ENCODE measurements around the gene NRP2. TPM values are rescaled to one million over a fixed set of nuclear protein-coding genes. Genes with fewer than 3 reads are reported as not detected.

The NRP2 gene
- total RNA-seq, 1 experiment from 2014 or later: 1.2 TPM

DNA sequence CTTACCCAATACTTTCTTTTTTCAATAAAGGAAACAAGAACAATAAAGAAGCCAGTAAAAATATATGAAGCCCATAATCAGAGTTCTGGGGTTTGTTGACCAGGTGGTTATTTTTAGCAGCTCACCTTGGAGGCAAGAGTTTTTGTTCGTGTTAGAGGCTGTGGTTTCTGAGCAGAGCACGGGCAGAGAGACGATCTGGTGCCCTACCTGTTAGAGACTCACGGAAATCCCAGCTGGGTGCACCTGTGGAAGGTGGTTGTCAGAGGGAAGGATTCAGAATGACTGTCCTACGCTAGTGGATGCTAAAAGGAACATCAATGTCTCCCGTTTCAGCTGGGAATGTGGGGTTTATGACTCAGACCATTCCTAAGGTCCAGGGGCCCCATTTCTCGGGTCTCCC, 87.6 kb downstream of the NRP2 start (continued):
- TF ChIP-seq EZH2phosphoT487 (IDR thresholded peaks at IDR 0.05; ENCODE audit: borderline replicate concordance) (no peak), POLR2A (IDR thresholded peaks at IDR 0.05; ENCODE audit: borderline replicate concordance, extremely low read depth, insufficient read depth, insufficient read length) (no peak), SIN3A (IDR thresholded peaks at IDR 0.05; ENCODE audit: low read depth) (no peak), ELF1 (IDR thresholded peaks at IDR 0.05; ENCODE audit: borderline replicate concordance, low read depth) (no peak)
- TF ChIP-seq, protein P1, sequence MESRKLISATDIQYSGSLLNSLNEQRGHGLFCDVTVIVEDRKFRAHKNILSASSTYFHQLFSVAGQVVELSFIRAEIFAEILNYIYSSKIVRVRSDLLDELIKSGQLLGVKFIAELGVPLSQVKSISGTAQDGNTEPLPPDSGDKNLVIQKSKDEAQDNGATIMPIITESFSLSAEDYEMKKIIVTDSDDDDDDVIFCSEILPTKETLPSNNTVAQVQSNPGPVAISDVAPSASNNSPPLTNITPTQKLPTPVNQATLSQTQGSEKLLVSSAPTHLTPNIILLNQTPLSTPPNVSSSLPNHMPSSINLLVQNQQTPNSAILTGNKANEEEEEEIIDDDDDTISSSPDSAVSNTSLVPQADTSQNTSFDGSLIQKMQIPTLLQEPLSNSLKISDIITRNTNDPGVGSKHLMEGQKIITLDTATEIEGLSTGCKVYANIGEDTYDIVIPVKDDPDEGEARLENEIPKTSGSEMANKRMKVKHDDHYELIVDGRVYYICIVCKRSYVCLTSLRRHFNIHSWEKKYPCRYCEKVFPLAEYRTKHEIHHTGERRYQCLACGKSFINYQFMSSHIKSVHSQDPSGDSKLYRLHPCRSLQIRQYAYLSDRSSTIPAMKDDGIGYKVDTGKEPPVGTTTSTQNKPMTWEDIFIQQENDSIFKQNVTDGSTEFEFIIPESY (IDR thresholded peaks at IDR 0.05; ENCODE audit: extremely low read depth, insufficient replicate concordance, low read length): no peak
- TF ChIP-seq, protein P2, sequence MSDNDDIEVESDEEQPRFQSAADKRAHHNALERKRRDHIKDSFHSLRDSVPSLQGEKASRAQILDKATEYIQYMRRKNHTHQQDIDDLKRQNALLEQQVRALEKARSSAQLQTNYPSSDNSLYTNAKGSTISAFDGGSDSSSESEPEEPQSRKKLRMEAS (IDR thresholded peaks at IDR 0.05): no peak

DNA sequence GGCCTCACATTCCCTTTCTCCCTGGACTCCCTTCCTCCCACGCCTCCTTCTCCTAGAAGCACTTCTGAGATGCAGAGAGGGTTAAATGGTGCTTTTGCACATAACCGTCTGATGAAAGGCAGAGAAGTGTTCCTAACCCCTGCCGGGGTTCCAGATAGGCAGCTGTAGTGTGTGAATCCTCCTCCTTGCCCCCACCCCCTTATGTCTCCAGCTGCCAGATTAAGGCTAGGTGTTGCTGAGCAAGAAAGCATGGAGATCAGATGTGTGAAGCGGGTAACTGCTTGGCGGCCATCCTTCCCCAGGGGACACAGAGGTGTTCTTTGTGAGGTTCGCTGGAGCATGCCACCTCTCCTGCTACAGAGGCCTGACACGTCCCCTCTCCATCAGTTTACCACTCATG, 88.3 kb downstream of the NRP2 start:
- no peaks in the 10 kb centered on the region for H3K36me3 ChIP-seq (ENCODE audit: control insufficient read depth in 1 of 2, insufficient read depth in 2 of 2, low read length in 2 of 2)
- ChIA-PET POLR2A (no interaction called here), CTCF (no interaction called here), RAD21 (ENCODE audit: low non-redundant PET in 1 of 2, low total read pairs in 2 of 2, uncharacterized antibody in 2 of 2, unreplicated experiment in 2 of 2) (no interaction called here)
- H3K4me1 ChIP-seq (ENCODE audit: control insufficient read depth in 1 of 2, insufficient read depth in 2 of 2, low read length in 2 of 2): peaks cover 9 to 21% of the 10 kb centered on the region in 2 experiments
- no peak overlapping the region for H2AFZ ChIP-seq (ENCODE audit: low read depth, low read length, poor library complexity, severe bottlenecking)
- H3K9me2 ChIP-seq (ENCODE audit: insufficient read depth): no peaks in the 10 kb centered on the region
- H3K27me3 ChIP-seq (ENCODE audit: insufficient read depth, low read length): peaks cover 20% of the 10 kb centered on the region; the same call in 1 of the 2 replicates
- H3K27ac ChIP-seq (ENCODE audit: low read depth, low read length): no peak overlapping the region
- H3K4me3 ChIP-seq (replicated peaks in 1 of 2; ENCODE audit: low read depth in 1 of 2, low read length in 2 of 2): no peak overlapping the region
- H3K9me3 ChIP-seq (ENCODE audit: control insufficient read depth in 1 of 2, insufficient read depth in 1 of 2, low read depth in 1 of 2, low read length in 2 of 2): no peaks in the 10 kb centered on the region
- DNase-seq (ENCODE audit: low read depth, low spot score): no peak
- no peaks in the 10 kb centered on the region for H3K79me2 ChIP-seq (ENCODE audit: insufficient read depth, low read length)
- H3K9ac ChIP-seq (ENCODE audit: low read length): no peak overlapping the region
- ATAC-seq: no peak
- no peaks in the 10 kb centered on the region for H4K20me1 ChIP-seq (ENCODE audit: insufficient read depth)
- BruUV-seq (replicated peaks): no TSS peak
- intact Hi-C loops (cut with micrococcal nuclease): loop anchor here (10.0 kb wide), 1 partner anchor 1446 kb away; no protein-coding TSS in a partner anchor
- H3K4me2 ChIP-seq (ENCODE audit: low read length): no peak overlapping the region
- no peak for TF ChIP-seq POLR2A (IDR thresholded peaks at IDR 0.05; ENCODE audit: borderline replicate concordance, extremely low read depth, insufficient read depth, insufficient read length)
- TF ChIP-seq RAD21 (IDR thresholded peaks at IDR 0.05; ENCODE audit: low read depth): no peak
- TF ChIP-seq ELF1 (IDR thresholded peaks at IDR 0.05; ENCODE audit: borderline replicate concordance, low read depth): no peak
- TF ChIP-seq FOSL1 (IDR thresholded peaks at IDR 0.05; ENCODE audit: low read depth): no peak
- TF ChIP-seq, protein P3, sequence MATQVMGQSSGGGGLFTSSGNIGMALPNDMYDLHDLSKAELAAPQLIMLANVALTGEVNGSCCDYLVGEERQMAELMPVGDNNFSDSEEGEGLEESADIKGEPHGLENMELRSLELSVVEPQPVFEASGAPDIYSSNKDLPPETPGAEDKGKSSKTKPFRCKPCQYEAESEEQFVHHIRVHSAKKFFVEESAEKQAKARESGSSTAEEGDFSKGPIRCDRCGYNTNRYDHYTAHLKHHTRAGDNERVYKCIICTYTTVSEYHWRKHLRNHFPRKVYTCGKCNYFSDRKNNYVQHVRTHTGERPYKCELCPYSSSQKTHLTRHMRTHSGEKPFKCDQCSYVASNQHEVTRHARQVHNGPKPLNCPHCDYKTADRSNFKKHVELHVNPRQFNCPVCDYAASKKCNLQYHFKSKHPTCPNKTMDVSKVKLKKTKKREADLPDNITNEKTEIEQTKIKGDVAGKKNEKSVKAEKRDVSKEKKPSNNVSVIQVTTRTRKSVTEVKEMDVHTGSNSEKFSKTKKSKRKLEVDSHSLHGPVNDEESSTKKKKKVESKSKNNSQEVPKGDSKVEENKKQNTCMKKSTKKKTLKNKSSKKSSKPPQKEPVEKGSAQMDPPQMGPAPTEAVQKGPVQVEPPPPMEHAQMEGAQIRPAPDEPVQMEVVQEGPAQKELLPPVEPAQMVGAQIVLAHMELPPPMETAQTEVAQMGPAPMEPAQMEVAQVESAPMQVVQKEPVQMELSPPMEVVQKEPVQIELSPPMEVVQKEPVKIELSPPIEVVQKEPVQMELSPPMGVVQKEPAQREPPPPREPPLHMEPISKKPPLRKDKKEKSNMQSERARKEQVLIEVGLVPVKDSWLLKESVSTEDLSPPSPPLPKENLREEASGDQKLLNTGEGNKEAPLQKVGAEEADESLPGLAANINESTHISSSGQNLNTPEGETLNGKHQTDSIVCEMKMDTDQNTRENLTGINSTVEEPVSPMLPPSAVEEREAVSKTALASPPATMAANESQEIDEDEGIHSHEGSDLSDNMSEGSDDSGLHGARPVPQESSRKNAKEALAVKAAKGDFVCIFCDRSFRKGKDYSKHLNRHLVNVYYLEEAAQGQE (IDR thresholded peaks at IDR 0.05; ENCODE audit: low read depth): no peak
- no peak for TF ChIP-seq EZH2phosphoT487 (IDR thresholded peaks at IDR 0.05; ENCODE audit: borderline replicate concordance)
- no peak for TF ChIP-seq CEBPB (IDR thresholded peaks at IDR 0.05; ENCODE audit: low read depth)
- no peak for TF ChIP-seq POLR2AphosphoS5 (IDR thresholded peaks at IDR 0.05; ENCODE audit: low read depth, low read length)
- TF ChIP-seq, protein P1 (IDR thresholded peaks at IDR 0.05; ENCODE audit: extremely low read depth, insufficient replicate concordance, low read length): no peak
- TF ChIP-seq EGR1 (IDR thresholded peaks at IDR 0.05; ENCODE audit: low read depth): no peak
- no peak for TF ChIP-seq JUND (IDR thresholded peaks at IDR 0.05)
- TF ChIP-seq, protein P4, sequence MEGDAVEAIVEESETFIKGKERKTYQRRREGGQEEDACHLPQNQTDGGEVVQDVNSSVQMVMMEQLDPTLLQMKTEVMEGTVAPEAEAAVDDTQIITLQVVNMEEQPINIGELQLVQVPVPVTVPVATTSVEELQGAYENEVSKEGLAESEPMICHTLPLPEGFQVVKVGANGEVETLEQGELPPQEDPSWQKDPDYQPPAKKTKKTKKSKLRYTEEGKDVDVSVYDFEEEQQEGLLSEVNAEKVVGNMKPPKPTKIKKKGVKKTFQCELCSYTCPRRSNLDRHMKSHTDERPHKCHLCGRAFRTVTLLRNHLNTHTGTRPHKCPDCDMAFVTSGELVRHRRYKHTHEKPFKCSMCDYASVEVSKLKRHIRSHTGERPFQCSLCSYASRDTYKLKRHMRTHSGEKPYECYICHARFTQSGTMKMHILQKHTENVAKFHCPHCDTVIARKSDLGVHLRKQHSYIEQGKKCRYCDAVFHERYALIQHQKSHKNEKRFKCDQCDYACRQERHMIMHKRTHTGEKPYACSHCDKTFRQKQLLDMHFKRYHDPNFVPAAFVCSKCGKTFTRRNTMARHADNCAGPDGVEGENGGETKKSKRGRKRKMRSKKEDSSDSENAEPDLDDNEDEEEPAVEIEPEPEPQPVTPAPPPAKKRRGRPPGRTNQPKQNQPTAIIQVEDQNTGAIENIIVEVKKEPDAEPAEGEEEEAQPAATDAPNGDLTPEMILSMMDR (IDR thresholded peaks at IDR 0.05 in 2 of 3, conservative IDR thresholded peaks at IDR 0.05 in 1 of 3; ENCODE audit: borderline replicate concordance in 1 of 3, insufficient read depth in 1 of 3, low read depth in 2 of 3, low read length in 2 of 3): no peak
- TF ChIP-seq YY1 (IDR thresholded peaks at IDR 0.05; ENCODE audit: extremely low read depth, insufficient replicate concordance, low read depth, low read length): no peak

Measured in HCT116 (cell line).